Renal pelvis (tissue), 12 donors: Measurements from ENCODE around the gene SCG5. TPM values are rescaled to one million over a fixed set of nuclear protein-coding genes. Genes with fewer than 3 reads are reported as not detected.
"Not testable (repeated sequence)": the region's sequence is repeated elsewhere in the genome, so short reads cannot be mapped to it uniquely, and the experiment has no call there.

Source experiments
- DNase-seq: peaks from one replicate; pipeline ENCODE4 v3.0.0-alpha.2; 2013
- long read RNA-seq, 16 experiments: transcript quantifications; one replicate each; lab custom pipeline, GENCODE V29; 2026
- polyA plus RNA-seq, 3 donors: library from polyadenylated mRNA; unstranded; fragments of 120-200 nt; gene quantifications; one replicate each; pipeline ENCODE4 v1.2.1, GENCODE V29; 2013; ENCODE audit not compliant: insufficient read length in 3 of 3

The SCG5 gene
- 10 to 100 TPM; 10.7 to 26.1 (median 21.0) TPM for polyA plus RNA-seq
- long read RNA-seq, donor 1, partial matches to known transcripts = 0 of 5 reads
- long read RNA-seq, donor 1, other reads (novel, unspliced or antisense) = 0 of 5 reads
- long read RNA-seq, donor 2, transcript SCG5-202 (6 exons, 1,235 nt) = major isoform, 7 of 11 reads
- long read RNA-seq, donor 2, partial matches to known transcripts = 0 of 11 reads
- long read RNA-seq, donor 2, other reads (novel, unspliced or antisense) = 0 of 11 reads
- long read RNA-seq, donor 3, partial matches to known transcripts = 0 of 7 reads
- long read RNA-seq, donor 3, other reads (novel, unspliced or antisense) = 0 of 7 reads
- long read RNA-seq, donor 4, partial matches to known transcripts = 0 of 7 reads
- long read RNA-seq, donor 4, other reads (novel, unspliced or antisense) = 0 of 7 reads
- long read RNA-seq, donor 5, partial matches to known transcripts = 0 of 3 reads
- long read RNA-seq, donor 5, other reads (novel, unspliced or antisense) = 0 of 3 reads
- long read RNA-seq, donor 6, partial matches to known transcripts = 0 of 6 reads
- long read RNA-seq, donor 6, other reads (novel, unspliced or antisense) = 0 of 6 reads
- long read RNA-seq, donor 7, transcript SCG5-201 (6 exons, 1,238 nt) = major isoform, 7 of 13 reads
- long read RNA-seq, donor 7, transcript SCG5-202 (6 exons, 1,235 nt) = minor isoform, 5 of 13 reads
- long read RNA-seq, donor 7, partial matches to known transcripts = 0 of 13 reads
- long read RNA-seq, donor 7, other reads (novel, unspliced or antisense) = 0 of 13 reads
- long read RNA-seq, donor 8, transcript SCG5-201 (6 exons, 1,238 nt) = minor isoform, 5 of 13 reads
- long read RNA-seq, donor 8, transcript SCG5-202 (6 exons, 1,235 nt) = major isoform, 7 of 13 reads
- long read RNA-seq, donor 8, partial matches to known transcripts = 0 of 13 reads
- long read RNA-seq, donor 8, other reads (novel, unspliced or antisense) = 0 of 13 reads
- long read RNA-seq, donor 9, partial matches to known transcripts = 0 of 9 reads
- long read RNA-seq, donor 9, other reads (novel, unspliced or antisense) = 0 of 9 reads
- long read RNA-seq, donor 10, partial matches to known transcripts = 0 of 8 reads
- long read RNA-seq, donor 10, other reads (novel, unspliced or antisense) = 0 of 8 reads
- long read RNA-seq, donor 11, transcript SCG5-202 (6 exons, 1,235 nt) = major isoform, 5 of 7 reads
- long read RNA-seq, donor 11, partial matches to known transcripts = 0 of 7 reads
- long read RNA-seq, donor 11, other reads (novel, unspliced or antisense) = 0 of 7 reads
- long read RNA-seq, donor 12, transcript SCG5-201 (6 exons, 1,238 nt) = major isoform, 5 of 8 reads
- long read RNA-seq, donor 12, partial matches to known transcripts = 0 of 8 reads
- long read RNA-seq, donor 12, other reads (novel, unspliced or antisense) = 0 of 8 reads
- long read RNA-seq, donor 13, partial matches to known transcripts = 0 of 5 reads
- long read RNA-seq, donor 13, other reads (novel, unspliced or antisense) = 0 of 5 reads
- long read RNA-seq, donor 14 = 0 reads
- long read RNA-seq, donor 15 = 0 reads
- long read RNA-seq, donor 16, transcript SCG5-201 (6 exons, 1,238 nt) = major isoform, 9 of 15 reads
- long read RNA-seq, donor 16, transcript SCG5-202 (6 exons, 1,235 nt) = minor isoform, 6 of 15 reads
- long read RNA-seq, donor 16, partial matches to known transcripts = 0 of 15 reads
- long read RNA-seq, donor 16, other reads (novel, unspliced or antisense) = 0 of 15 reads

- DNase-seq = peak; percentile 64
Observed at GRCh38 chr15:32641517-32642059, at the start of gene SCG5. Gene SCG5, plus strand, starts transcription at chr15:32641710. Its CDS starts 1,883 bp downstream, at chr15:32643593.

- not testable (repeated sequence) for DNase-seq
Observed at GRCh38 chr15:32593151-32593550, 48.4 kb upstream of the SCG5 start, which contains the start of gene GOLGA8N. Gene GOLGA8N, plus strand, starts transcription at chr15:32593456.

- not testable (repeated sequence) for DNase-seq
Observed at GRCh38 chr15:32609518-32609917, 32.0 kb upstream of the SCG5 start.

GRCh38 chr15:32610719-32611118, 30.8 kb upstream of the SCG5 start:
- DNase-seq = not testable (repeated sequence)

- not testable (repeated sequence) for DNase-seq
Observed at GRCh38 chr15:32614712-32615050, 26.8 kb upstream of the SCG5 start.

- peak; percentile 95 for DNase-seq
Observed at GRCh38 chr15:32615051-32615870, 26.2 kb upstream of the SCG5 start, which contains the start of gene ARHGAP11A. Gene ARHGAP11A, plus strand, starts transcription at chr15:32615504. Its CDS starts 708 bp downstream, at chr15:32616212.

GRCh38 chr15:32615871-32616426, 25.6 kb upstream of the SCG5 start:
- DNase-seq = not testable (repeated sequence)

- DNase-seq = no peak
Observed at GRCh38 chr15:32636410-32636809, 5.1 kb upstream of the SCG5 start.

- DNase-seq = no peak
Observed at GRCh38 chr15:32636908-32637567, 4.5 kb upstream of the SCG5 start.

- DNase-seq = no peak
Observed at GRCh38 chr15:32637704-32638103, 3.8 kb upstream of the SCG5 start.

- no peak for DNase-seq
Observed at GRCh38 chr15:32642667-32643435, 1.3 kb downstream of the SCG5 start.

GRCh38 chr15:32643907-32644445, 2.5 kb downstream of the SCG5 start:
- no peak for DNase-seq

GRCh38 chr15:32646291-32646690, 4.8 kb downstream of the SCG5 start:
- peak; percentile 35 for DNase-seq

GRCh38 chr15:32649342-32649741, 7.8 kb downstream of the SCG5 start:
- DNase-seq = no peak

GRCh38 chr15:32651229-32651837, 9.8 kb downstream of the SCG5 start:
- DNase-seq = peak; percentile 31

- no peak for DNase-seq
Observed at GRCh38 chr15:32652178-32652577, 10.7 kb downstream of the SCG5 start.

- no peak for DNase-seq
Observed at GRCh38 chr15:32656091-32656490, 14.6 kb downstream of the SCG5 start.
